Activated CD8-positive, alpha-beta T cell treated with anti-CD3 and anti-CD28 coated beads for 36 hours (primary cell): ENCODE results near the gene ZNF483. TPM values are rescaled to one million over a fixed set of nuclear protein-coding genes. Genes with fewer than 3 reads are reported as not detected.

ENCODE experiments used
- ATAC-seq: fragments of 200-7000 bp; cut with Tn5 transposase; one replicate; pipeline ENCODE4 v1.10.0; 2021; ENCODE audit warnings: mild to moderate bottlenecking, moderate library complexity
- CTCF ChIA-PET: fragments of 350-600 bp; sonication (Branson Sonifier 250); formaldehyde crosslinking; loops from one replicate; lab custom pipeline; 2021; ENCODE audit warnings: antibody characterized with exemption; lab: Charles Lee
- POLR2A ChIA-PET: fragments of 350-600 bp; sonication (Branson Sonifier 250); formaldehyde crosslinking; loops from one replicate; lab custom pipeline; 2021; ENCODE audit warnings: antibody characterized with exemption; lab: Charles Lee
- DNase-seq: peaks from one replicate; pipeline ENCODE4 v3.0.0-alpha.2; 2020
- H3K27ac Mint-ChIP-seq: one replicate; pipeline ENCODE4 v1.8.0; 2021; ENCODE audit warnings: mild to moderate bottlenecking, mixed read lengths
- H3K27me3 Mint-ChIP-seq: one replicate; pipeline ENCODE4 v1.8.0; 2021; ENCODE audit warnings: mixed read lengths
- H3K36me3 Mint-ChIP-seq: one replicate; pipeline ENCODE4 v1.8.0; 2021; ENCODE audit warnings: low read depth, mixed read lengths
- H3K4me1 Mint-ChIP-seq: one replicate; pipeline ENCODE4 v1.8.0; 2021; ENCODE audit warnings: low read depth, mixed read lengths
- H3K4me3 Mint-ChIP-seq: one replicate; pipeline ENCODE4 v1.8.0; 2021; ENCODE audit warnings: mild to moderate bottlenecking, moderate library complexity, mixed read lengths
- H3K9me3 Mint-ChIP-seq: one replicate; pipeline ENCODE4 v1.8.0; 2021; ENCODE audit warnings: mixed read lengths
- intact Hi-C: fragments of 100-400 bp; cut with micrococcal nuclease; formaldehyde crosslinking; loops from one replicate; pipeline ENCODE4 v1.10.0; 2022
- total RNA-seq, 2 experiments: library from RNA; stranded (reverse); gene quantifications; one replicate each; pipeline ENCODE4 v1.2.3, GENCODE V29; 2021
- TF ChIP-seq, protein P1 (sequence below): fragments of 200-600 bp; IDR thresholded peaks from one replicate; pipeline ENCODE4 v1.8.0; 2022; ENCODE audit warnings: antibody characterized with exemption, mild to moderate bottlenecking

ZNF483 gene
- total RNA-seq, 2 experiments from 2014 or later = 2.6 to 2.8 TPM

DNA sequence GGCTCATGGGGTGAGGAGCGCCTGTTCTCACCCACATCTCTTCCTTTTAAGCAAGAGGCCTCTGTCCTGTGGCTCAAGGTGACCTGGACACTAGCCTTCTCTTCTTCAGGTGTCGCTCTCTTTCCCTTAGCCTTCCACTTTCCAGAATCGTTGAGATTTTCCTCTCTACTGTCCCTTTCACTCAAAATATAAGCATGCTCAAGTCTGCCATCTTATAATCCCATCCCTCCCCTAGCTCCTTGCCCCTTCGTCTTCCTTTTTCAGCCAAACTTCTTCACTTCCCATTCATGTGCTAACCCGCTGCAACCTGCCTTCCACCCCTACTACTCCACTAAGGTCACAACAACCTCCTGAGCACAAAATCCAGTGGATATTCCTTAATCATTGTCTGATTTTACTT is 61.4 kb downstream of the ZNF483 start:
- ChIA-PET POLR2A (no interaction called here), CTCF (no interaction called here)
- H3K4me3 Mint-ChIP-seq = no peak overlapping the region
- no peaks in the 10 kb centered on the region for H3K4me1 Mint-ChIP-seq
- no peaks in the 10 kb centered on the region for H3K9me3 Mint-ChIP-seq
- peaks cover 6% of the 10 kb centered on the region for H3K27me3 Mint-ChIP-seq
- intact Hi-C loops = no loop called here
- H3K36me3 Mint-ChIP-seq = no peaks in the 10 kb centered on the region
- no peak overlapping the region for H3K27ac Mint-ChIP-seq
- ATAC-seq (no peak), DNase-seq (no peak)
- TF ChIP-seq, protein P1, sequence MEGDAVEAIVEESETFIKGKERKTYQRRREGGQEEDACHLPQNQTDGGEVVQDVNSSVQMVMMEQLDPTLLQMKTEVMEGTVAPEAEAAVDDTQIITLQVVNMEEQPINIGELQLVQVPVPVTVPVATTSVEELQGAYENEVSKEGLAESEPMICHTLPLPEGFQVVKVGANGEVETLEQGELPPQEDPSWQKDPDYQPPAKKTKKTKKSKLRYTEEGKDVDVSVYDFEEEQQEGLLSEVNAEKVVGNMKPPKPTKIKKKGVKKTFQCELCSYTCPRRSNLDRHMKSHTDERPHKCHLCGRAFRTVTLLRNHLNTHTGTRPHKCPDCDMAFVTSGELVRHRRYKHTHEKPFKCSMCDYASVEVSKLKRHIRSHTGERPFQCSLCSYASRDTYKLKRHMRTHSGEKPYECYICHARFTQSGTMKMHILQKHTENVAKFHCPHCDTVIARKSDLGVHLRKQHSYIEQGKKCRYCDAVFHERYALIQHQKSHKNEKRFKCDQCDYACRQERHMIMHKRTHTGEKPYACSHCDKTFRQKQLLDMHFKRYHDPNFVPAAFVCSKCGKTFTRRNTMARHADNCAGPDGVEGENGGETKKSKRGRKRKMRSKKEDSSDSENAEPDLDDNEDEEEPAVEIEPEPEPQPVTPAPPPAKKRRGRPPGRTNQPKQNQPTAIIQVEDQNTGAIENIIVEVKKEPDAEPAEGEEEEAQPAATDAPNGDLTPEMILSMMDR = no peak

- no peaks in the 10 kb centered on the region for H3K36me3 Mint-ChIP-seq
- TF ChIP-seq, protein P1 = no peak
- H3K9me3 Mint-ChIP-seq = no peaks in the 10 kb centered on the region
- DNase-seq = no peak
- H3K4me1 Mint-ChIP-seq = no peaks in the 10 kb centered on the region
- POLR2A ChIA-PET = no interaction called here
- no peak overlapping the region for H3K27ac Mint-ChIP-seq
- H3K4me3 Mint-ChIP-seq = no peak overlapping the region
- ATAC-seq = no peak
- intact Hi-C loops = no loop called here
- CTCF ChIA-PET = no interaction called here
- peaks cover 6% of the 10 kb centered on the region for H3K27me3 Mint-ChIP-seq
These were observed 63.9 kb downstream of the ZNF483 start for GRCh38 chr9:111588846-111589245.

DNA sequence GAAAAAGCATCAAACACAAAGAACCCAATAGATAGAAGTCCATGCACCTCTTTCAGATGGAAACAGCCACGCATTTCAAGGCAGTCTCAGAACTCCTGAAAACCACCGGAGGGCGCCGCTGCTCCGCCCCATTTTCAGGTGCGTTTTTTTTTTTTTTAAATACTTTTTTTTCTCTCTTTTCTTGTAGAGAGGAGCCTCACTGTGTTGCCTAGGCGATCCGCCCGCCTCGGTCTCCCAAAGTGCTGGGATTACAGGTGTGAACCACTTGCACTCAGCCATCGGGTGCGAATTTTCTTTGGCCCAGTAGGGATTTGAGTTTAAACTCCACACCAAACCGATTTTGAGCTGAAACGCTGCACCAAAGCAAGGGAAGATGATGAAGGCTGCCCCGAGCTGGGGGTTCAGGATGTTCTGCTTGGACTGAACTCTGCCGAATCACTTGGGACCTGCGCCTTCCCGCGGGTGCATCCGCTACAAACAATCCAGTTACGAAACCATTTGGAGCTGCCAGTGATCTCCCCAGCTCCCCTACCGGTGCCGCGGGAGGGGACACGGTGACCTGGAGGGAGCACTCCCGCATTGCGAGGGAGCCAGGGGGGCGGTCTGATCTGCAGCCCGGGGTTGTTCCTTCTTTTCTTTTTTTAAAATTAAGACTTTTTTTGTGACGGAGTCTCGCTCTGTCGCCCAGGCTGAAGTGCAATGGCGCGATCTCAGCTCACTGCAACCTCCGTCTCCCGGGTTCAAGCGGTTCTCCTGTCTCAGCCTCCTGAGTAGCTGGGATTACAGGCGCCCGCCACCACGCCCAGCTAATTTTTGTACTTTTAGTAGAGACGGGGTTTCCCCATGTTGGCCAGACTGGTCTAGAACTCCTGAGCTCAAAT is 73.1 kb downstream of the ZNF483 start:
- Mint-ChIP-seq H3K4me1 (peaks cover 11% of the 10 kb centered on the region), H3K27me3 (peaks cover 29% of the 10 kb centered on the region), H3K36me3 (no peaks in the 10 kb centered on the region), H3K27ac (no peak overlapping the region), H3K4me3 (peak overlapping the region; percentile 79), H3K9me3 (no peaks in the 10 kb centered on the region)
- DNase-seq = peak; percentile 76
- ATAC-seq = peak; percentile 76
- CTCF ChIA-PET = interaction anchor here (0.6 to 1.7 kb wide), 18 partner anchors 10 to 484 kb away, joined by 3 to 25 read pairs (median 4); no protein-coding TSS in a partner anchor
- TF ChIP-seq, protein P1 = peak; percentile 83
- POLR2A ChIA-PET = interaction anchor here (1.1 kb wide), 1 partner anchor 115 kb away, joined by 3 read pairs; the partner anchor contains the start of gene ECPAS
- intact Hi-C loops = loop anchor here (5.0 to 10.0 kb wide), 2 partner anchors 94 to 467 kb away; no protein-coding TSS in a partner anchor

DNA sequence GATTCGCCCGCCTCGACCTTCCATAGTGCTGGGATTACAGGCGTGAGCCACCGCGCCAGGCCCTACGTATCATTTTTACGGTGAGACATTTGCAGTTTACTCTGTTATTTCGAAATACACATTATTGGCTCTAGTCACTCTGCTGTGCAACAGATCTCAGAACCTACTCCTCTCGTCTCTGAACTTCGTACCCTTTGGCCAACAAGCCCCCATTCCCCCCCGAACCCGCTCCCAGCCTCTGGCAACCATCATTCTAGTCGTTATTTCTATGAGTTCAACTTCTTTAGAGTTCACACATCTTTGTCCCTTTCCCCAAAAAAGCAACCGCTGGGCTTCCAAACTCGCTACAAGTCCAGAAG is 73.7 kb downstream of the ZNF483 start:
- H3K4me3 Mint-ChIP-seq = peak overlapping the region; percentile 79
- H3K27ac Mint-ChIP-seq = no peak overlapping the region
- intact Hi-C loops = loop anchor here (5.0 to 10.0 kb wide), 2 partner anchors 94 to 466 kb away; no protein-coding TSS in a partner anchor
- H3K36me3 Mint-ChIP-seq = no peaks in the 10 kb centered on the region
- TF ChIP-seq, protein P1 = no peak
- H3K27me3 Mint-ChIP-seq = peaks cover 29% of the 10 kb centered on the region
- H3K9me3 Mint-ChIP-seq = no peaks in the 10 kb centered on the region
- DNase-seq (no peak), ATAC-seq (peak; percentile 25)
- H3K4me1 Mint-ChIP-seq = peaks cover 11% of the 10 kb centered on the region
- CTCF ChIA-PET = interaction anchor here (0.6 to 1.7 kb wide), 14 partner anchors 12 to 476 kb away, joined by 3 to 25 read pairs (median 4); no protein-coding TSS in a partner anchor
- POLR2A ChIA-PET = no interaction called here
